Activated naive CD8-positive, alpha-beta T cell treated with anti-CD3 and anti-CD28 coated beads for 36 hours (primary cell): ENCODE results near the gene OR2B2. TPM values are rescaled to one million over a fixed set of nuclear protein-coding genes. Genes with fewer than 3 reads are reported as not detected.
"Not testable (repeated sequence)": the region's sequence is repeated elsewhere in the genome, so short reads cannot be mapped to it uniquely, and the experiment has no call there.

Source experiments
- DNase-seq: peaks from one replicate; pipeline ENCODE4 v3.0.0; 2021
- H3K27ac Mint-ChIP-seq: one replicate; pipeline ENCODE4 v1.8.0; 2022; ENCODE audit warnings: mild to moderate bottlenecking, moderate library complexity, mixed read lengths
- H3K27me3 Mint-ChIP-seq: one replicate; pipeline ENCODE4 v1.8.0; 2022; ENCODE audit warnings: mild to moderate bottlenecking, mixed read lengths
- H3K36me3 Mint-ChIP-seq: one replicate; pipeline ENCODE4 v1.8.0; 2021; ENCODE audit warnings: mild to moderate bottlenecking, mixed read lengths
- H3K4me1 Mint-ChIP-seq: one replicate; pipeline ENCODE4 v1.8.0; 2021; ENCODE audit warnings: mixed read lengths
- H3K4me3 Mint-ChIP-seq: one replicate; pipeline ENCODE4 v1.8.0; 2022; ENCODE audit warnings: mild to moderate bottlenecking, moderate library complexity, mixed read lengths
- H3K9me3 Mint-ChIP-seq: one replicate; pipeline ENCODE4 v1.8.0; 2022; ENCODE audit warnings: mixed read lengths
- total RNA-seq, 2 experiments: library from RNA; stranded (reverse); gene quantifications; one replicate each; pipeline ENCODE4 v1.2.3, GENCODE V29; 2021

Gene OR2B2
- total RNA-seq: not detected

DNA sequence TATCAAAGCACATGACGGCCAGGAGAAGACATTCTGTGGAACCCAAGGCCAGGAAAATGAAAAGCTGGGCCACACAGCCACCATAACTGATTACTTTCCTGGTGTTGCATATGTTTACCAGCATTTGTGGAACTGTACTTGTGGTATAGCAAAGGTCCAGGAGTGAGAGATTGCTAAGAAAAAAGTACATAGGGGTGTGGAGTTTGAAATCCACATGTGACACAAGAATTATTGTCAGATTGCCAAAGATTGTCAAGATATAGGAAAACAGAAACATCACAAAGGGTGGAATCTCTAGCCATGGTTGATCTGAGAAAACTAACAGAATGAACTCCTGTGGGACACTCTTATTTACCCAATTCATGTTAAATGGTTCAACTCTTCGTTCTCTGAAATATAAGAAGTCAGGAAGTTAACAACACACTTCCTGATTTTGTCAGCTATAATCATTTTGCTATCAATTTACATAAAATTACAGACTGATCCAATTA, at the start of gene OR2B2:
Gene OR2B2, minus strand, starts transcription at position 441 of the 491 bp plus-strand sequence. Its CDS starts 77 bp downstream, at position 364.
- no peak within 1 kb of the TSS for H3K27ac Mint-ChIP-seq
- peaks cover 17% of the 10 kb centered on the region for H3K27me3 Mint-ChIP-seq
- no peaks in the 10 kb centered on the region for H3K4me1 Mint-ChIP-seq

GRCh38 chr6:27957516-27957915, 45.3 kb upstream of the OR2B2 start:
- no peak overlapping the region for H3K4me3 Mint-ChIP-seq
- DNase-seq: no peak
- no peaks in the 10 kb centered on the region for H3K9me3 Mint-ChIP-seq
- peaks cover 51% of the 10 kb centered on the region for H3K27me3 Mint-ChIP-seq
- no peak overlapping the region for H3K27ac Mint-ChIP-seq
- H3K4me1 Mint-ChIP-seq: no peaks in the 10 kb centered on the region
- no peaks in the 10 kb centered on the region for H3K36me3 Mint-ChIP-seq

More for the DNA sequence above, at the start of gene OR2B2:
- H3K9me3 Mint-ChIP-seq: no peaks in the 10 kb centered on the region
- DNase-seq: no peak
- no peaks in the 10 kb centered on the region for H3K36me3 Mint-ChIP-seq
- H3K4me3 Mint-ChIP-seq: no peak within 1 kb of the TSS

- H3K4me1 Mint-ChIP-seq: no peaks in the 10 kb centered on the region
- no peak within 1 kb of the TSS for H3K4me3 Mint-ChIP-seq
- no peak for DNase-seq
- H3K9me3 Mint-ChIP-seq: no peaks in the 10 kb centered on the region
- no peak within 1 kb of the TSS for H3K27ac Mint-ChIP-seq
- H3K27me3 Mint-ChIP-seq: peaks cover 55% of the 10 kb centered on the region
- no peaks in the 10 kb centered on the region for H3K36me3 Mint-ChIP-seq
Measured at GRCh38 chr6:27956941-27957340, 44.7 kb upstream of the OR2B2 start, which contains the start of gene OR2B6. OR2B6 (plus strand) TSS chr6:27957241; CDS start chr6:27957241, 0 bp downstream.

DNA sequence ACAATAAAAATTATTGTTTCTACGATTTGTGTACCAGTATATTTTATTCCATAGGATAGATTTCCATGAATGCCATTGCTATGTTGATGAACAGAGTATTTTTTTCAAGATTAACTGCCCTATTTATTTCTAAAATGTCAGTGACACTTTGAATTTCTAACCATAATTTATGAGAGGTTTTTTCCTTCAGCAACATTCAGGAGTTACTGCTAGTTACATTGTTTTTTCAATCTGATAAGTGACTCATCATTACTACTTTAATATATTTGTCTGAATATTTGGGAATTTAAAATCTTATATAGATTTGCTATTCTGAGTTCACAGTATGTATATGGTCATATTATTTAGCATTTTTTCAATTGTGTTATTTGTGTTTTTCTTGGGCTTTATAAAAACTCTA, 38.8 kb upstream of the OR2B2 start:
- no peaks in the 10 kb centered on the region for H3K4me1 Mint-ChIP-seq
- H3K27ac Mint-ChIP-seq: no peak overlapping the region
- peaks cover 51% of the 10 kb centered on the region for H3K27me3 Mint-ChIP-seq
- H3K9me3 Mint-ChIP-seq: peaks cover 2% of the 10 kb centered on the region
- DNase-seq: no peak
- no peak overlapping the region for H3K4me3 Mint-ChIP-seq
- H3K36me3 Mint-ChIP-seq: no peaks in the 10 kb centered on the region

DNA sequence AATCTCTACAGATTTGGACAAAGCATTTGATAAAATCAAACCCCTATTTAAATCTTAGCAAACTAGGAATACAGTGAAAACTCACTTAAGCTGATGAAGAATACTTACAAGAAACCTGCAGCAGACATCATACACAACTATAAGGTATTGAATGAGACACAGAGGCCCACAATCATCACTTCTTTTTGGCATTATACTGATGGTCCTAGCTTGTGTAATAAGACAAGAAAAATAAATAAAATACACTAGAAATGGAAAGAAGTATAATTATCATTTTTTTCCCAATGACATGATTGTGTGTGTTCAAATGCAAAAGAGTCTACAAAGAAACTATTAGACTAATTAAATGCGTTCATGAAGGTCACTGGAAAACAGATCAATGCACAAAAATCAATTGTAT, 36.0 kb upstream of the OR2B2 start:
- Mint-ChIP-seq H3K36me3 (no peaks in the 10 kb centered on the region), H3K27me3 (peaks cover 39% of the 10 kb centered on the region), H3K9me3 (peaks cover 2% of the 10 kb centered on the region), H3K4me1 (no peaks in the 10 kb centered on the region), H3K4me3 (no peak overlapping the region), H3K27ac (no peak overlapping the region)
- no peak for DNase-seq

DNA sequence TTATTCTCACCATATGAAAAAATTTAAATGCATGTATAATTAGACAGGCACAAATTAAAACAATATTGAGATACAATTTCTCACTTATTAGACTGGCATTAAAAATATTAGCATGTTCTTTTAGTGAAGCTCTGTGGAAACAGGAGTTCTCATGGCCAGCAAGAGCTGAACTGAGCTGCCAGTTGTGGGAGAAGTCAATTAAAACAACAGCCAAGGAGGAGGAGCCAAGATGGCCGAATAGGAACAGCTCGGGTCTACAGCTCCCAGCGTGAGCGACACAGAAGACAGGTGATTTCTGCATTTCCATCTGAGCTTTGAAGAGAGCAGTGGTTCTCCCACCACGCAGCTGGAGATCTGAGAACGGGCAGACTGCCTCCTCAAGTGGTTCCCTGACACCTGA, 30.9 kb upstream of the OR2B2 start:
- peaks cover 53% of the 10 kb centered on the region for H3K27me3 Mint-ChIP-seq

GRCh38 chr6:27940766-27941165, 28.6 kb upstream of the OR2B2 start:
- Mint-ChIP-seq H3K9me3 (no peaks in the 10 kb centered on the region), H3K27ac (no peak overlapping the region), H3K27me3 (peaks cover 66% of the 10 kb centered on the region), H3K4me3 (no peak overlapping the region), H3K4me1 (no peaks in the 10 kb centered on the region), H3K36me3 (no peaks in the 10 kb centered on the region)
- DNase-seq: no peak

More for the DNA sequence above, 30.9 kb upstream of the OR2B2 start:
- not testable (repeated sequence) for H3K27ac Mint-ChIP-seq, H3K36me3 Mint-ChIP-seq, H3K4me1 Mint-ChIP-seq, DNase-seq, H3K4me3 Mint-ChIP-seq, H3K9me3 Mint-ChIP-seq

GRCh38 chr6:27931209-27931608, 19.0 kb upstream of the OR2B2 start:
- Mint-ChIP-seq H3K27me3 (peaks cover 38% of the 10 kb centered on the region), H3K4me3 (no peak overlapping the region)

DNA sequence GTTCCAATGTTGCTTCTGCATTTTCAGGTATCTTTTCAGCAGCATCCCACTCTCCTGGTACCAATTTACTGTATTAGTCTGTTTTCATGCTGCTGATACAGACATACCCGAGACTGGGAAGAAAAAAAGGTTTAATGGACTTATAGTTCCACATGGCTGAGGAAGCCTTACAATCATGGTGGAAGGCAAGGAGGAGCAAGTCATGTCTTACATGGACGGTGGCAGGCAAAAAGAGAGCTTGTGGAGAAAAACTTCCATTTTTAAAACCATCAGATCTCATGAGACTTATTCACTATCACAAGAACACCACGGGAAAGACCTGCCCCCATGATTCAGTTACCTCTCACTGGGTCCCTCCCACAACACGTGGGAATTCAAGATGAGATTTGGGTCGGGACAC, 17.7 kb upstream of the OR2B2 start:
- not testable (repeated sequence) for H3K4me3 Mint-ChIP-seq, H3K27ac Mint-ChIP-seq, H3K36me3 Mint-ChIP-seq, H3K4me1 Mint-ChIP-seq, H3K9me3 Mint-ChIP-seq, DNase-seq
- peaks cover 32% of the 10 kb centered on the region for H3K27me3 Mint-ChIP-seq

More at GRCh38 chr6:27931209-27931608, 19.0 kb upstream of the OR2B2 start:
- Mint-ChIP-seq H3K36me3 (no peaks in the 10 kb centered on the region), H3K9me3 (peaks cover 4% of the 10 kb centered on the region), H3K27ac (no peak overlapping the region), H3K4me1 (no peaks in the 10 kb centered on the region)
- DNase-seq: no peak

- not testable (repeated sequence) for H3K27ac Mint-ChIP-seq, H3K9me3 Mint-ChIP-seq, DNase-seq, H3K36me3 Mint-ChIP-seq, H3K4me1 Mint-ChIP-seq, H3K4me3 Mint-ChIP-seq
- peaks cover 36% of the 10 kb centered on the region for H3K27me3 Mint-ChIP-seq
Measured at GRCh38 chr6:27928041-27928440, 15.8 kb upstream of the OR2B2 start.

DNA sequence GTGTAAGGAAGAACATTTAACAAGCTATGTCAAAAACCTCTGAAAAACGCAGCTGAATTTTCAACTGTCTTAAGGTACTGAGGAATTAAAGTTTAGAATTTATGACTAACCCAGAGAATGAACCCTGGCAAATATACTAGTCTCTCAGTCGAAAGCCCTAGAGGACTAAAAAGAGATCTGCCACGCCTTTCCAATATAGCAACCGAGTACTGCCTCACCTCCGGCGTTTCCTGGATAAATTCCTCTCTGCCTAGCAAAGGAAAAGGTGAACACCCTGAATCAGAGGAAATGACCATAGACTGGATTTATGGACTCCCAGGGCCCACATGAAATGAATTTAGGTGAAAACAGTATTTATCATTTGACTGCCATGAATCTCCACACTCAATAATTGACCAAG, 12.0 kb upstream of the OR2B2 start:
- Mint-ChIP-seq H3K27me3 (peaks cover 49% of the 10 kb centered on the region), H3K9me3 (no peaks in the 10 kb centered on the region), H3K4me1 (no peaks in the 10 kb centered on the region), H3K4me3 (no peak overlapping the region), H3K36me3 (no peaks in the 10 kb centered on the region), H3K27ac (no peak overlapping the region)
- no peak for DNase-seq

DNA sequence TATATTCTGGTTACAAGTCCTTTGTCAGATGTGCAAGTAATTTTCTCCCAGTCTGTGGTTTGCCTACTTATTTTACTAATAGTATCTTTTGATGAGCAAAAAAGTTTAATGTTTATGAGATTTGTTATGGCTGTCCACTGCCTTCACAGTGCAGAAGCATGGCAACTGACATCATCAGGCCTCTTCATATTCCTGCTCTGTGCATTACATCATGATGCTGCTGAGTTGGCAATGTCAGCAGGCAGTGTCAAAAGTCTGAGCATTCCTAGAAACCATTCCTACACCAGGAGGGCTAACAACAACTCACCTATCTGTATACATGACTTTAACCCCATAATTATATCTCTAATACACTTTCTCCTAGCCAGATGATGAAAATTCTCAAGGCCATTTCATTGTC, 10.8 kb upstream of the OR2B2 start:
- Mint-ChIP-seq H3K36me3 (no peaks in the 10 kb centered on the region), H3K4me3 (no peak overlapping the region), H3K27ac (no peak overlapping the region), H3K4me1 (no peaks in the 10 kb centered on the region), H3K9me3 (no peaks in the 10 kb centered on the region), H3K27me3 (peaks cover 46% of the 10 kb centered on the region)
- DNase-seq: no peak

DNA sequence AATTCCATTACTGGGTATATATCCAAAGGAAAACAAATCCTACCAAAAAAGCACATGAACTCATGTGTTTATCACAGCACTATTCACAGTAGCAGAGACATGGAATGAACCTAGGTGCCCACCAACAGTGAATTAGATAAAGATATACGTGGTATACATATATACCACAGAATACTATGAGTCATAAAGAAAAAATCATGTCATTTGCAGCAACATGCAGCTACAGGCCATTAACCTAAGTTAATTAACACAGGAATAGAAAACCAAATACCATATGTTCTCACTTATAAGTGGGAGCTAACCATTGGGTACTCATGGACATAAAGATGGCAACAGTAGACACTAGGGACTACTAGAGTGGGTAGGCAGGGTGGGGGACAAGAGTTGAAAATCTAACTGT, 4.2 kb downstream of the OR2B2 start:
- Mint-ChIP-seq H3K4me1 (peaks cover 3% of the 10 kb centered on the region), H3K27ac (no peak overlapping the region), H3K27me3 (peaks cover 14% of the 10 kb centered on the region), H3K4me3 (no peak overlapping the region), H3K36me3 (no peaks in the 10 kb centered on the region), H3K9me3 (no peaks in the 10 kb centered on the region)
- no peak for DNase-seq

- Mint-ChIP-seq H3K36me3 (peaks cover 5% of the 10 kb centered on the region), H3K9me3 (peaks cover 2% of the 10 kb centered on the region), H3K27me3 (peaks cover 17% of the 10 kb centered on the region), H3K27ac (peak overlapping the region; percentile 92), H3K4me3 (peak overlapping the region; percentile 81), H3K4me1 (peaks cover 17% of the 10 kb centered on the region)
- peak; percentile 75 for DNase-seq
Measured at GRCh38 chr6:27902335-27903314, 9.6 kb downstream of the OR2B2 start.

- no peak overlapping the region for H3K4me3 Mint-ChIP-seq
- no peak for DNase-seq
- H3K27me3 Mint-ChIP-seq: peaks cover 17% of the 10 kb centered on the region
- H3K9me3 Mint-ChIP-seq: peaks cover 2% of the 10 kb centered on the region
- H3K27ac Mint-ChIP-seq: no peak overlapping the region
- peaks cover 5% of the 10 kb centered on the region for H3K36me3 Mint-ChIP-seq
- H3K4me1 Mint-ChIP-seq: peaks cover 18% of the 10 kb centered on the region
Measured at GRCh38 chr6:27901801-27902200, 10.4 kb downstream of the OR2B2 start.
